K562 (cell line): ENCODE data around the gene COL11A2. TPM values are rescaled to one million over a fixed set of nuclear protein-coding genes. Genes with fewer than 3 reads are reported as not detected.

Experiments used
- BHLHE40 ChIP-seq: IDR thresholded peaks from 2 replicates; pipeline ENCODE4 v1.6.1; 2011; ENCODE audit warnings: low read length, improper control_type of control experiment
- EHMT2 ChIP-seq: fragments of 450-650 bp; IDR thresholded peaks from 2 replicates; pipeline ENCODE4 v1.6.1; 2018; ENCODE audit warnings: antibody characterized with exemption
- ETS1 ChIP-seq: conservative IDR thresholded peaks from 2 replicates; pipeline ENCODE4 v1.6.1; 2011; ENCODE audit warnings: low read depth, mild to moderate bottlenecking, low read length; ENCODE audit not compliant: control insufficient read depth
- FOXM1 ChIP-seq, 2 experiments: fragments of 450-650 bp in 1 of 2; sonication (generic) in 1 of 2; formaldehyde crosslinking in 1 of 2; IDR thresholded peaks; 2 replicates each; pipeline versions ENCODE4 v1.6.1 to v1.9.0; 2017 to 2022; ENCODE audit warnings: low read depth in 2 of 2, mild to moderate bottlenecking in 2 of 2, missing genetic modification reagents in 1 of 2, moderate library complexity in 1 of 2
- HDAC1 ChIP-seq, 2 experiments: fragments of 450-650 bp; IDR thresholded peaks; 2 replicates each; pipeline ENCODE4 v1.6.1; 2016 to 2017; ENCODE audit warnings: inconsistent platforms in 1 of 2, mild to moderate bottlenecking in 1 of 2, moderate library complexity in 1 of 2
- MGA ChIP-seq: fragments of 450-650 bp; IDR thresholded peaks from 2 replicates; pipeline ENCODE4 v1.6.1; 2016; ENCODE audit warnings: mild to moderate bottlenecking, moderate library complexity
- RAD21 ChIP-seq, 2 experiments: fragments of 250-450 bp in 1 of 2; fragments of 450-650 bp in 1 of 2; sonication (Bioruptor Pico) in 1 of 2; formaldehyde crosslinking in 1 of 2; IDR thresholded peaks in 1 of 2; conservative IDR thresholded peaks in 1 of 2; 2 replicates each; pipeline versions ENCODE4 v1.4.0 to v1.8.0; 2020 to 2022; ENCODE audit warnings: mild to moderate bottlenecking in 2 of 2, moderate library complexity in 1 of 2
- SIN3A ChIP-seq, 2 experiments: fragments of 150-350 bp in 1 of 2; IDR thresholded peaks; 2 replicates each; pipeline ENCODE4 v1.6.1; 2011 to 2016; ENCODE audit warnings: borderline replicate concordance in 2 of 2, low read depth in 2 of 2, low read length in 2 of 2, mild to moderate bottlenecking in 2 of 2, moderate library complexity in 2 of 2; ENCODE audit not compliant: control insufficient read depth in 1 of 2
- TFAP4 ChIP-seq: sonication (generic); formaldehyde crosslinking; IDR thresholded peaks from 2 replicates; pipeline ENCODE4 v1.8.0; 2022; ENCODE audit warnings: missing genetic modification reagents, mild to moderate bottlenecking, moderate library complexity, borderline replicate concordance
- TRIM25 ChIP-seq: fragments of 450-650 bp; IDR thresholded peaks from 2 replicates; pipeline ENCODE4 v1.7.0; 2016; ENCODE audit warnings: borderline replicate concordance
- polyA plus RNA-seq, 8 experiments: library from polyadenylated mRNA; depleted of rRNA in 4 of 8; stranded (reverse) in 5 of 8; unstranded in 3 of 8; fragments of >200 nt; fragmentation: Nextera tagmentation in 2 of 8; fragmentation: Illumina TruSeq in 1 of 8; extraction: Ambion mirVana in 2 of 8; extraction: Trizol in 1 of 8; gene quantifications; 2 replicates each; pipeline versions ENCODE4 v1.2.1 to v1.2.3, GENCODE V29; 2011 to 2014; ENCODE audit warnings: inconsistent platforms in 1 of 8, missing spikeins in 1 of 8
- total RNA-seq, 7 experiments: library from RNA; depleted of rRNA in 6 of 7; stranded (reverse); fragments of >200 nt in 6 of 7; fragmentation: Illumina TruSeq in 2 of 7; extraction: Trizol in 2 of 7; gene quantifications; 2 replicates each; pipeline versions ENCODE4 v1.2.1 to v1.2.3, GENCODE V29; 2011 to 2021; ENCODE audit warnings: low replicate concordance in 1 of 7

Gene COL11A2
- total and polyA plus RNA-seq, 9 of the 15 experiments (the other 6 are each of a cell fraction or from before 2014, with no cell fraction given) = 0.04 to 0.35 (median 0.09) TPM; not detected in 1

GRCh38 chr6:33201147-33201545 is 8.9 kb upstream of the COL11A2 start (continued):
- TF ChIP-seq ETS1 (0 out of 2 replicates have a peak, but pooled peaks have one; percentile 34), HDAC1 (IDR thresholded peaks at IDR 0.05) (peak in 1 of 2 experiments; percentile 55; a peak in 1 of 4 replicates), MGA (peak; percentile 30; the same call in 1 of the 2 replicates), FOXM1 (IDR thresholded peaks at IDR 0.05; ENCODE audit: low read depth) (0 out of 2 replicates have a peak, but pooled peaks have one; percentile 3), FOXM1 (CRISPR knock-in tag; IDR thresholded peaks at IDR 0.05; ENCODE audit: low read depth) (no peak), RAD21 (CRISPR knock-in tag; conservative IDR thresholded peaks at IDR 0.05 in 1 of 2, IDR thresholded peaks at IDR 0.05 in 1 of 2) (peak in 1 of 2 experiments; percentile 23; a peak in 2 of 4 replicates), EHMT2 (peak; percentile 57; the same call in 1 of the 2 replicates), TFAP4 (CRISPR knock-in tag) (0 out of 2 replicates have a peak, but pooled peaks have one; percentile 28), BHLHE40 (0 out of 2 replicates have a peak, but pooled peaks have one; percentile 16), TRIM25 (0 out of 2 replicates have a peak, but pooled peaks have one; percentile 43), SIN3A (IDR thresholded peaks at IDR 0.05; ENCODE audit: borderline replicate concordance in 2 of 2, control insufficient read depth in 1 of 2, low read depth in 2 of 2, low read length in 2 of 2) (peak; percentile 70 to 71; a peak in 3 of 4 replicates)
